Epithelial cell of proximal tubule (primary cell): Measurements from ENCODE around the gene HELT. TPM values are rescaled to one million over a fixed set of nuclear protein-coding genes. Genes with fewer than 3 reads are reported as not detected.
A peak's percentile ranks its signal among the peaks of the same experiment; 100 is the strongest.
"Not testable (repeated sequence)": the region's sequence is repeated elsewhere in the genome, so short reads cannot be mapped to it uniquely, and the experiment has no call there.

Source experiments
- DNase-seq: peaks from one replicate; pipeline ENCODE4 v3.0.0-alpha.2; 2011; ENCODE audit warnings: low read depth
- H3K4me3 ChIP-seq: 2 replicates; pipeline ENCODE4 v1.5.1; 2011; ENCODE audit warnings: low read depth, mild to moderate bottlenecking, low read length
- total RNA-seq: library from RNA; depleted of rRNA; stranded (reverse); fragments of >200 nt; gene quantifications from 2 replicates; pipeline ENCODE4 v1.2.3, GENCODE V29; 2015
- TF ChIP-seq, protein P1 (sequence below): conservative IDR thresholded peaks from 2 replicates; pipeline ENCODE4 v1.5.1; 2012; ENCODE audit warnings: low read depth, mild to moderate bottlenecking, low read length

The HELT gene
- total RNA-seq, 1 donor from 2014 or later = not detected

DNA sequence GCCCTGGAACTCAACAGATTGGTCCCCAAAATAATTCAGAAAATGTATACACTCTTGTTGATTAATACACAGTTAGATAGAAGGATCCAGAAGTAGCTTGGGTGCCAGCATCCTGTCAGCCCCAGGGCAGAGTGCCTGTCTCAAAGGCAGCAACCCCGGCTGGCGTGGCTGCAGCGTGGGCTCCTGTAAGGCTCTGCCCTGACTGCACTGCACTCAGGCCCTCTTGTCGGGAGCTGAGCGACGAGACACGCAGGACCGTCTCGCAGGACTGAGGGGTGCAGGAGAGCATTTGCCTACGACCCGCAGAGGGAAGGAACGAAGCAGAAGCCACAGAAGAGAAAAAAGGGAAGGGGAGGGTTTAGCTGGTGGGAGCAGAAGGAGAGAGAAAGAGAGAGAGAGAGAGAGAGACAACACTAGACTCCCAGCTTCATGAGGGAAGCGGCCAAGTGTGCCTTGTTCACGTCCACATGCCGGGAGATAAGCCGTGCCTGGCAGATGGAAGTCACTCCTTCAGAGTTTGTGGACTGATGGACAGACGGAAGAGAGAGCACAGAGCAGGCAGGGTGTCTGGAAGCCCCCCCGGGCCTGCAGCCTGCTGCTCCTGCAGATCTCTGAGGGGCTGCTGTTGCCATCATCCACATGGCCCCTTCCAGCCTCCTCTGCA, 38.7 kb upstream of the HELT start:
- DNase-seq = no peak
- TF ChIP-seq, protein P1, sequence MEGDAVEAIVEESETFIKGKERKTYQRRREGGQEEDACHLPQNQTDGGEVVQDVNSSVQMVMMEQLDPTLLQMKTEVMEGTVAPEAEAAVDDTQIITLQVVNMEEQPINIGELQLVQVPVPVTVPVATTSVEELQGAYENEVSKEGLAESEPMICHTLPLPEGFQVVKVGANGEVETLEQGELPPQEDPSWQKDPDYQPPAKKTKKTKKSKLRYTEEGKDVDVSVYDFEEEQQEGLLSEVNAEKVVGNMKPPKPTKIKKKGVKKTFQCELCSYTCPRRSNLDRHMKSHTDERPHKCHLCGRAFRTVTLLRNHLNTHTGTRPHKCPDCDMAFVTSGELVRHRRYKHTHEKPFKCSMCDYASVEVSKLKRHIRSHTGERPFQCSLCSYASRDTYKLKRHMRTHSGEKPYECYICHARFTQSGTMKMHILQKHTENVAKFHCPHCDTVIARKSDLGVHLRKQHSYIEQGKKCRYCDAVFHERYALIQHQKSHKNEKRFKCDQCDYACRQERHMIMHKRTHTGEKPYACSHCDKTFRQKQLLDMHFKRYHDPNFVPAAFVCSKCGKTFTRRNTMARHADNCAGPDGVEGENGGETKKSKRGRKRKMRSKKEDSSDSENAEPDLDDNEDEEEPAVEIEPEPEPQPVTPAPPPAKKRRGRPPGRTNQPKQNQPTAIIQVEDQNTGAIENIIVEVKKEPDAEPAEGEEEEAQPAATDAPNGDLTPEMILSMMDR = no peak

DNA sequence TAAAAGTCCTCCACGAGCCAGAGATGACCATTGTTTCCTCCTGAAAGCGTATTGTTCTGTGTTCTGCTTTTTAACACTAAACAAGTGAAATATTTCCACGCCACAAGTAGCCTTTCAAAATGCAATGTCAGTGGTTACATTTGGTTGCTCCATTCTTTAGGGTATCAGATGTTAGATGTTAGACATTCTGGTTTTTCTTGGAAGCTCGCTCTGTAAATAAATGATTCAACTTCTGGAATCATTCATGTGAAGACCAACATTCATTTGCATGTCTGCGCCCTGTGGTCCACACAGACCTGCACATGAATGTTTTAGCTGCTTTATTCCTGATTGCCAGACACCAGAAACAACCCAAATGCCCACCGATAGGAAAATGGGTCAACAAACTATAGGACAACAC, 38.0 kb upstream of the HELT start:
- no peak for DNase-seq
- TF ChIP-seq, protein P1 = no peak
- no peak overlapping the region for H3K4me3 ChIP-seq

More for the DNA sequence above, 38.7 kb upstream of the HELT start:
- H3K4me3 ChIP-seq = no peak overlapping the region

DNA sequence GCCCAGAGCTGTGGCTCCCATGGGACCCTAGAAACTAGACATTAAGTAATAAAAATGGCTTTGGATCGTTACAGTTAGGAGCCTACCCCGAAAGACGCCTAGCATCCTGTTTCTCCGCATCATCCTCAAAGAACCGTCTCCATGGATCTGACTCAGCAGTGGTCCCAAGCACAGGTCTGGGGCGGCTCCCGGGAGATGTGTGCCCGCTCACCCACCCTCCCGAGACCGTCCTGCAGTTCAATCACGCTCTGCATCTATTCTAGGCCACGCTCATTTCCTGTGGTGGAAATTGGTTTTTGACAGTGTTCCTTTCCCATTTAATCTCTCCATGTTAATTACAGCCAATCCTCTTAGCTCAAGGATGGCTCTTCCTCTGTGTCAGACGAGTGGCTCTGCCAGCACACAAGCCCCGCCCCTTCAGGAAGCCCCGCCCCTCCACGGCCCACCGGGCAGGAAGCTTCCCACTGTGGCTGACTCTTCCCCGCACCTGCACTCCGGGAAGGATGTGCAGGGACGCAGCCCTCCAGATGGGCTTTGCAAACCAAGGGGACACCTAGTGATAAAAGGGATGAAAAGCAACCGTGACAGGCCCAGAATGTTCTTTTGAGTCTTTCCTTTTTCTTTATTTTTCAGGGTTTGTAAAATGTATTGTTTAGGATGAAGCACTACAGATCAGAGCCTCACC, 34.5 kb upstream of the HELT start:
- TF ChIP-seq, protein P1 = peak; percentile 59
- H3K4me3 ChIP-seq = no peak overlapping the region
- DNase-seq = peak; percentile 39

DNA sequence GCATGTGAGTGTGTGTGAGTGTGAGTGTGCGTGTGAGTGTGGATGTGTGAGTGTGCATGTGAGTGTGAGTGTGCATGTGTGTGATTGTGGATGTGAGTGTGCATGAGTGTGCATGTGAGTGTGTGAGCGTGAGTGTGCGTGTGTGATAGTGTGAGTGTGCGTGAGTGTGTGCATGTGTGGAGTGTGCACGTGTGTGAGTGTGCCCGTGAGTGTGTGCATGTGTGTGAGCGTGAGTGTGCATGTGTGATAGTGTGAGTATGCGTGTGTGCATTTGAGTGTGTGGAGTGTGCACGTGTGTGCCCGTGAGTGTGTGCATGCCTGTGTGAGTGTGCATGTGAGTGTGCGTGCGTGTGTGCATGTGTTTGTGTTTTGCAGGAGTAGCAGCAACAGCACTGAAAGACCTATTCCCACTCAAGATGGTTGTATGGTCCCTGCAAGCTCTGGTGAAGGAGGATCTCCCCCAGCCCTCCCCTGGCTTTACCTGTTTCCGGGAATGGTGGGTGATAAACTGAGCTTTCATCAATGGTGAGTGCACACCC, 30.7 kb upstream of the HELT start:
- no peak overlapping the region for H3K4me3 ChIP-seq
- TF ChIP-seq, protein P1 = no peak
- no peak for DNase-seq

DNA sequence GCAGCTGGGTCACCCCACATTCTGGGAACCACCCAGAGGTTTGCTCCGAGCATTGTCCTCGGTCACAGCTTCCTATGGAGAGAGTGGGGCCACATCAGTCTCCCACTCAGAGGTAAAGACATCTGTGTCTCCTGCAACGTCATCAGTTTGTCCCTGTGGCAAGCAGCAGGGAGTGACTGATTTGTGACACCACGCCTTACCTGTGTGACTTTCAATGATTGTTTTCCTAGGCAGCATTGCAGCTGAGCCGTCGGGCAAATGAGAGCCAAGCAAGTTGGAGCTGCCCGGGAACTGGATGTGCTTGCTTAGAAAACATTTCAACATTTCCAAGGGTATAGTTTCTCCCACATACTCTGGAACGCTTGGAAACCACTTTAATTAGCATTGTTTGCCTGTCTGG, 29.7 kb upstream of the HELT start:
- TF ChIP-seq, protein P1 = no peak
- no peak overlapping the region for H3K4me3 ChIP-seq
- DNase-seq = no peak

DNA sequence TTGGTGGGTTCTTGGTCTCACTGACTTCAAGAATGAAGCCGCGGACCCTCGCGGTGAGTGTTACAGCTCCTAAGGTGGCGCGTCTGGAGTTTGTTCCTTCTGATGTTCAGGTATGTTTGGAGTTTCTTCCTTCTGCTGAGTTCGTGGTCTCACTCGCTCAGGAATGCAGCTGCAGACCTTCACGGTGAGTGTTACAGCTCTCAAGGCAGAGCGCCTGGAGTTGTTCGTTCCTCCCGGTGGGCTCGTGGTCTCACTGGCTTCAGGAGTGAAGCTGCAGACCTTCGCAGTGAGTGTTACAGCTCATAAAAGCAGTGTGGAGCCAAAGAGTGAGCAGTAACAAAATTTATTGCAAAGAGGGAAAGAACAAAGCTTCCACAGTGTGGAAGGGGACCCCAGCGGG, 29.0 kb upstream of the HELT start:
- DNase-seq = not testable (repeated sequence)

DNA sequence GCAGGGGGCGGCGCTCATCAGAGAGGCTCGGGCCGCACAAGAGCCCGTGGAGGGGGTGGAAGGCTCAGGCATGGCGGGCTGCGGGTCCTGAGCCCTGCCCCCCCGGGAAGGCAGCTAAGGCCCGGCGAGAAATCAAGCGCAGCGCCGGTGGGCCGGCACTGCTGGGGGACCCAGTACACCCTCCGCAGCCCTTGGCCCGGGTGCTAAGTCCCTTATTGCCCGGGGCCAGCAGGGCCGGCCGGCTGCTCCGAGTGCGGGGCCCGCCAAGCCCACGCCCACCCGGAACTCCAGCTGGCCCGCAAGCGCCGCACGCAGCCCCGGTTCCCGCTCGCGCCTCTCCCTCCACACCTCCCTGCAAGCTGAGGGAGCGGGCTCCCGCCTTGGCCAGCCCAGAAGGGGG, 28.2 kb upstream of the HELT start:
- DNase-seq, H3K4me3 ChIP-seq: not testable (repeated sequence)

More for the DNA sequence above, 29.0 kb upstream of the HELT start:
- not testable (repeated sequence) for H3K4me3 ChIP-seq

DNA sequence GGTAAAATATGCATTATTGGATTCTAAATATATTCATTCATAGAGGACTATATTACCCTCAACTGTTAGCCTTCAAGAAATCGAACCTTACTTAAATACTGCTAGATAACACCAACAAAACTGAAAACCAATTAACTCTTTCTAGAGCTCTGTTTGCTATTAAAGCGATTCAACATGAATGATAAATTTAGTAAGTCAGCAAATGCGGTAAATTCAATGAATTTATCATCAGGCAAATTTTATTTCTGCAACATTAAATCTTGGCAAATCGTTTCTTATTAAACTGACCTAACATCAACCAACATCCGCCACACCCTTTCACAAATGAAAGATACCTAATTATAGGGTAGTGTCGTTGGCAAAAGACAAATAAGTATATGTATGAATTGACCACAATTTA, 26.4 kb upstream of the HELT start:
- H3K4me3 ChIP-seq = no peak overlapping the region
- TF ChIP-seq, protein P1 = no peak
- no peak for DNase-seq
